Lower leg skin (tissue), 4 donors: ENCODE results near the gene NLK. TPM values are rescaled to one million over a fixed set of nuclear protein-coding genes. Genes with fewer than 3 reads are reported as not detected.
"Not testable (repeated sequence)": the region's sequence is repeated elsewhere in the genome, so short reads cannot be mapped to it uniquely, and the experiment has no call there.

Experiments
- DNase-seq, 2 donors: peaks; one replicate each; pipeline ENCODE4 v3.0.0-alpha.2; 2019; ENCODE audit warnings: low spot score in 2 of 2
- H3K4me3 ChIP-seq: fragments of 200-600 bp; sonication (generic); 2 replicates; pipeline ENCODE4 v1.5.1; 2017; ENCODE audit warnings: mild to moderate bottlenecking, low read depth; ENCODE audit not compliant: poor library complexity, severe bottlenecking
- CTCF ChIP-seq, 3 donors: fragments of 450-650 bp; IDR thresholded peaks; one replicate each; pipeline ENCODE4 v1.5.1; 2016; ENCODE audit warnings: antibody characterized with exemption in 3 of 3, mild to moderate bottlenecking in 3 of 3, moderate library complexity in 2 of 3
- POLR2A ChIP-seq, 2 donors: fragments of 450-650 bp; IDR thresholded peaks; one replicate each; pipeline ENCODE4 v1.6.1; 2016 to 2017; ENCODE audit warnings: antibody characterized with exemption in 2 of 2, mild to moderate bottlenecking in 1 of 2, moderate library complexity in 1 of 2
- WGBS, 2 donors: methylation state at CpG; one replicate each; pipeline ENCODE4 v1.1.5; 2018; 5-methylcytosine and 5-hydroxymethylcytosine counted together
- intact Hi-C: fragments of 100-400 bp; cut with DNase I; formaldehyde crosslinking; loops from one replicate; pipeline ENCODE4 v1.15.0; 2023; ENCODE audit warnings: low total_unique reads
- total RNA-seq, 4 donors: library from RNA; depleted of rRNA; stranded (reverse); fragments of >200 nt; gene quantifications; one replicate each; pipeline ENCODE4 v1.1.0, GENCODE V29; 2016

The NLK gene
- total RNA-seq, 4 donors from 2014 or later = 5.9 to 10.8 (median 8.2) TPM

- intact Hi-C loops = no loop called here
- WGBS, 2 donors = 42 to 50% methylated on average over 12 of the region's 12 CpGs
- no peak for TF ChIP-seq CTCF (IDR thresholded peaks at IDR 0.05)
- TF ChIP-seq POLR2A (IDR thresholded peaks at IDR 0.05) = no peak
- no peak for DNase-seq
- no peak overlapping the region for H3K4me3 ChIP-seq
Observed at GRCh38 chr17:27996202-27997043, 46.1 kb upstream of the NLK start.

GRCh38 chr17:27997044-27997401, 45.5 kb upstream of the NLK start:
- no peak for TF ChIP-seq CTCF (IDR thresholded peaks at IDR 0.05)
- no peak for TF ChIP-seq POLR2A (IDR thresholded peaks at IDR 0.05)
- no peak for DNase-seq
- intact Hi-C loops = no loop called here
- no peak overlapping the region for H3K4me3 ChIP-seq

- no peak for DNase-seq
- 66 to 76% methylated on average over 3 of the region's 3 CpGs for WGBS, 2 donors
- no peak overlapping the region for H3K4me3 ChIP-seq
- intact Hi-C loops = no loop called here
- TF ChIP-seq CTCF (IDR thresholded peaks at IDR 0.05) = no peak
- TF ChIP-seq POLR2A (IDR thresholded peaks at IDR 0.05) = no peak
Observed at GRCh38 chr17:27997522-27997921, 45.0 kb upstream of the NLK start.

GRCh38 chr17:28001149-28001548, 41.3 kb upstream of the NLK start:
- DNase-seq = no peak
- TF ChIP-seq CTCF (IDR thresholded peaks at IDR 0.05) (no peak), POLR2A (IDR thresholded peaks at IDR 0.05) (no peak)
- H3K4me3 ChIP-seq = no peak overlapping the region
- WGBS, 2 donors = 49 to 50% methylated on average over 3 of the region's 3 CpGs
- intact Hi-C loops = no loop called here

- intact Hi-C loops = no loop called here
- 65 to 73% methylated on average over 2 of the region's 2 CpGs for WGBS, 2 donors
- H3K4me3 ChIP-seq = no peak overlapping the region
- no peak for DNase-seq
- TF ChIP-seq POLR2A (IDR thresholded peaks at IDR 0.05) (no peak), CTCF (IDR thresholded peaks at IDR 0.05) (no peak)
Observed at GRCh38 chr17:28004344-28004743, 38.1 kb upstream of the NLK start.

GRCh38 chr17:28007925-28008324, 34.6 kb upstream of the NLK start:
- DNase-seq, H3K4me3 ChIP-seq, intact Hi-C loops: not testable (repeated sequence)
- 90 to 94% methylated on average over 4 of the region's 4 CpGs for WGBS, 2 donors
